Central memory CD4-positive, alpha-beta T cell (primary cell): Measurements from ENCODE around the gene TNPO2.

Experiments used
- DNase-seq: peaks from one replicate; pipeline ENCODE4 v3.0.0; 2022

The TNPO2 gene

DNA sequence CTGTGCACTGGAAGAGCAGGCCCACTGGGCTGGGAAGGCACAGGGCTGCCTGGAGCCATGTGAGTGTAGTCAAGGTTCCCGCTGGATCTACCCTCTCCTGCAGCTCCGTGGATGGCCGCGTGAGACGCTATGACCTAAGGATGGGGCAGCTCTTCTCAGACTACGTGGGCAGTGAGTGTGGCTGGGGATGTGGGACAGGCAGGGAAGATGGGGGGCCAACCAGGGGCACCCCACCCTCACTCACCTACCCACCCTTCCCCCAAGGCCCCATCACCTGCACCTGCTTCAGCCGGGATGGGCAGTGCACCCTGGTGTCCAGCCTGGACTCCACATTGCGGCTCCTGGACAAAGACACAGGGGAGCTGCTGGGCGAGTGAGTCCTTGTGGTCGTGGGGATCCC, 51.0 kb downstream of the TNPO2 start:
- no peak for DNase-seq

DNA sequence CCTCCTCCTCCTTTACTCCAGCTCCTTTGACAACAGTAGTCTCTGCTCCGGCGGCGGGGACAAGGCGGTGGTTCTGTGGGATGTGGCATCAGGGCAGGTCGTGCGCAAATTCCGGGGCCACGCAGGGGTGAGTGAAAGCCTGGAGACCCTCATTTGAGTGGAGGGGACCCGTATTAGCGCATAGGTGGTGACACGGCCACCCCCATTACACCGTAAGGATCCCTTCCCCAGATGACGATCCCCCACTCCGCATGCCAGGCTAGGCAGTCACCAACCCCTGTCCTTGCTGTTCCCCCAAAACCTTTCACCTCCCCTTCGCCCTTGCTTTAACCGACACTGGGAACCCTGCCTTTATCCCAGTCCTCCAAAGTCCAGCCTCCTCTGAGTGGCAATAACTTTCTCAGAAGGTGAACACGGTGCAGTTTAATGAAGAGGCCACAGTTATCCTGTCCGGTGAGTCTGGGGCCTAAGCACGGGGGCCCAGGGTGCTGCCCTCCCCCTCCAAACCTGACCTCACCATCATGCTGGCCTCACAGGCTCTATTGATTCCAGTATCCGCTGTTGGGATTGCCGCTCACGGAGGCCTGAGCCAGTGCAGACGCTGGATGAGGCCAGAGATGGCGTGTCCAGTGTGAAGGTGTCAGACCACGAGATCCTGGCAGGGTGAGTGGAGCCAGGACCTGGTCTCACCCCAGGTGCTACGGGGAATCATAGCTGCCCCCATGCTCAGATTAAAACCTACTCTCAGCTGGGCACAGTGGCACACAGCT, 53.4 kb downstream of the TNPO2 start:
- no peak for DNase-seq

DNA sequence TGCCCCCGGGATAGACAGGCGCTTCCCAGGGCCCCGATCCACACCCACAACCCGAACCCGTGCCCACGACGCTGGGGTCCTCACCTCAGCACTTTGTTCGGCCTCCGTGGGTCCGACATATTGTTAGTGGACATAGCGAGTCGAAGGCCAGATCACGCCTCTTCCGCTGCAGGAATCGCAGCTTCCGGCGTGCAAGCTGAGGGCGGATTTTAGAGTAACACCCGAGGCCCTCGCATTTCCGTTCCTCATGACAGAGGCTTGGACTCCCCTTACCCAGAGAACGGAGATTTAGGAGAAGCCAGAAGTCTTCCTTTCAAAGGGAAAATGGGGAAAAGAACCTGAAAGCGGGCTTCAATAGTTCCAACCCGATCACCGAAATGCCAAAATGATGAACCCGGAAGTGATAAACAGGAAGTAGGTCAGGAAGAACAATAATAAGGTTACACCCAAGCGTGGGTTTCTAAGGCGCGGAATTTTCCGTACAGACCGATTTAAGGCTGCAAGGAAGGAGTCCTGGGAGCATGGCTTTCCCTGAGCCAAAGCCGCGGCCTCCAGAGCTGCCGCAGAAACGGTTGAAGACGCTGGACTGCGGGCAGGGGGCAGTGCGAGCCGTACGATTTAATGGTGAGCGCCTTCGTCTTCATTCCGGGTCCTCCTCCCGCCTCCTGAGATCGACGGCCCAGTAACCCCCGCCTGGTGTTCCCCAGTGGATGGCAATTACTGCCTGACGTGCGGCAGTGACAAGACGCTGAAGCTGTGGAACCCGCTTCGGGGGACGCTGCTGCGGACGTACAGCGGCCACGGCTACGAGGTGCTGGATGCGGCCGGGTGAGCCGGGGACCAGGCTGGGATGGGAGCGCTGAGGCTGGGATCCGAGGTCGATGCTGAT, 54.2 kb downstream of the TNPO2 start:
- DNase-seq: peak; percentile 75

DNA sequence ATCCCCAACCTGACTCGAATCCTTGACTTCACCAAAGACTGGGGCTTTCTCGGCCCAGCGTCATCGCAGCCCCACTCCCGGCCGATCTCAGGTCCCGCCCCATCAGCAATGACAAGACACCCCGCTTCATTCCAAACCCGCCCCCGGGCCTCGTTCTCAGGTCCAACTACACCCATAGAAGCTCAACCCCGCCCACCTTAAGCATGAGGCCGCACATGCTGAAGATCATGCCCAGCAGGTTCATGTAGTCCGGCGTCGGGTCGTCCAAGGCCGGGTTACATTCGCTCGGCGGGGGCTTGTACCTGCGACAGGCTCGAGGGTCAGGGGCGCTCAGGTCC, 54.8 kb downstream of the TNPO2 start:
- peak; percentile 65 for DNase-seq

DNA sequence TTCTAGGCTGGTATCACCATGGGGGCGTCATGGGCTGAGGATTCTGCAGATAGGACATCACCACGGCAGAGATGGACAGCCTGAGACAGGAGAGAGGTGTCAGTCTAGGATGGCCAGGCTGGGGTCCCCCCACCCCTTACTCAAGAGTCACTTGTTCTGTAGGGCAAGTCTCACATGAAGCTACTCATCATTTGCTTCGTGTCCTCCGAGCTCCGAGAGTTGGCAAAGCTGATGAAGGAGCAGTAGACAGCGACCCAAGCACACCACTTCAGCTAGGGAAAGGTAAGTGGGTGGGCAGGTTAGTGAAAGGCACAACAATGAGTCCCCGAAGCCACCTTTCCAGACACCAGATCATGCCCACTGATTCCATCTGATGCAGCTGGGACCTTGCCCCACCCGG, 55.4 kb downstream of the TNPO2 start:
- no peak for DNase-seq

DNA sequence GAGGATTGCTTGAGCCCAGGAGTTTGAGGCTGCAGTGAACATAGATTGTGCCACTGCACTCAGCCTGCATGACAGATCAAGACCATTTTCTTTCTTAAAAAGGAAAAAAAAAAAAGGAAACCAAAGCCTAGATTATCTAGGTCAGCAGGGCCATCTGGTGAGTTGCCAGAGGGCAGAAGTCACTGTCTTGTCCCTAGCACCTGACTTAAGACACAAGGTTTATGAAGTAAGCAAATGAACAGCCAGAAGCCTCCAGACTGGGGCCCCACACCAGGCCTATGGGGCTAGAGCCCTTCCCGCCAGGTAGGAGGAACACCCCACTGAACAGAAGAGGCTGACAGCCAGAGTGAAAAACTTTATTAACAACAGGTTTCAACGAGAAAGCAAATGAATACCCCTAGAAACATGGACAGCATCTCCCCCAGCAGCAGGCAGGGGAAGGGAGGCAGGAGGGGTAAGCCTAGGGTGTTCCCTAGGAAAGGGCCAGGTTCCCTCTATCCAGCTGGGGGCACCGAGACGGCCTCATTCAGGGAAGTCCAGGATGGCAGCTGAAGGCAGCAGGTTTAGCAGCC, 55.9 kb downstream of the TNPO2 start:
- DNase-seq: no peak

DNA sequence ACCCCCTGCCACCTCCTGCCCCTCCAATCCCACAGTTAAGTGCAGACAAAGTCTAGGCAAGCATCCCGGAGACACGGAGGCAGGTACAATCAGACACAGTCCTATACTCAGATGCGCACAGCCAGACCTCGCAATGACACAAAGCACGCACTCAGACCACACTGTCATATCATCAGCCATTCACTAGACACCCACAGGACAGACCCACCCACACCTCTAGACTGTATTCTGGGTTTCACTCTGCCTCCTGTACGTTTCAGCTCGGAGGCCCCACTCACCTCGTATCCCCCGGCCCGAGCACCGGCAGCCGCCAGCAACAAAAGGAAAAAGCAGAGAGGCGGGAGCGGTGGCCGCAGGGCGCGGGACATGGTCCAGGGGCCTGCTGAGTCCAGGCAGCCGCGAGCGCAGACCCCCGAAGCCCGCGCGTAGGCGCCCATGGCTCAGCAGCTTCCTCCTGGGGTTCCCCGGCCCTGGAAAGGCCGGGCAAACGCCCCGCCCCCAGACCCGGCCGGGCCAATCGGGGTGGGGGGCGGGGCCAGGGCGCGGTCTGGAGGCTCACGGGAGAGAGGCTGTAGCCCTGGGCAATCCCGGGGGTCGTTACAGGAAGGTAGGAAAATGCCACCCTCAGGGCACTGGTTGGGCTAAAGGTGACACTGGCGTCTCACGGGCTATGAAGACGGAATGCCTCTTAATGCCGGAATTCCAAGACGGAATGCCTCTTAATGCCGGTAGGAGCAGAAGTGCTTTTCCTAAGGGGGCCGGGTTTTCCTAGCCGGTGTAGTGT, 57.3 kb downstream of the TNPO2 start, which contains the start of the genes MAN2B1 and WDR83:
TSS of gene MAN2B1 (minus strand) at position 478 of the 784 bp plus-strand sequence. CDS start at position 437, 41 bp downstream.
TSS of gene WDR83 (plus strand) at position 543 of the 784 bp plus-strand sequence. CDS start 2,984 bp downstream, outside the sequence.
- peak; percentile 73 for DNase-seq

DNA sequence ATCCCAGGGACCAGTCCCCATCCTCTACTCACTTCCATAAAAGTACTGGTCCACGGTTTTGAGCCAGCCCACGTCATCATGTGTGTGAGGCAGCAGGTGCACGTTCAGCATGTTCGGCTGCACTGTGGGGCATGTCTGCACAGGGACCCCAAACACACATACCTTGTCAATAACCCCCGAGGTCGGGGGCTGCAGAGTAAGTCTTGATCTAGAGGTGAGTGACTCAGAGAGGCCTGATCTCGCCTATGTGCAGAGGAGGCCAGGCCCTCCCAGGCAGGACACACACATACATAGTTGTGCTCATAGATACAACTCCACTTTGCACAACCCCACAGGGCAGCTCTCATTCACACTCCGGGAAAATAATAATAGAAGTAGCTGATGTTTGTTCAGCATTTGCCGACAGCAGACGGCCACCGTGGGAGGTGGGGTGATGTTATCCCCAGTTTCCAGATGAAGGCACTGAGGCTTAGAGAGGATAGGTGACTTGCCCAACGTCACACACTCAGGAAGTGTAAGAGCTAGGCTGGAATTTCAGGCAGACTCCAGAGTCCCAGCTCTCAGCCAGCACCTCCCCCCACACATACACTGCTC, 58.0 kb downstream of the TNPO2 start:
- no peak for DNase-seq

DNA sequence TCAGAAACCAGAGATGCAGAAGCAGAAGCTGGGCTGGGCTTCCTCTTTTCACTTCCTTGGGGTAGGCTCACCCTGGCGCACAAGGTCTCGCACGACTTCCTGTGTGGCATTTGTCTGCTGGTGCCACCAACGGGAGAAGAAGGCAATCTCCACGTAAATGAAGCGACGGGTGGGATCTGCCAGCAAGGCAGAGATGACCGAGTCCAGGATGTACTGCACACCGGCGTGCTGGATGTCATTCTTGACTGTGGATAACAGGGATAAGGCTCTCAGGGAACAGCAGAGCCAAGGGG, 58.5 kb downstream of the TNPO2 start:
- DNase-seq: peak; percentile 54

DNA sequence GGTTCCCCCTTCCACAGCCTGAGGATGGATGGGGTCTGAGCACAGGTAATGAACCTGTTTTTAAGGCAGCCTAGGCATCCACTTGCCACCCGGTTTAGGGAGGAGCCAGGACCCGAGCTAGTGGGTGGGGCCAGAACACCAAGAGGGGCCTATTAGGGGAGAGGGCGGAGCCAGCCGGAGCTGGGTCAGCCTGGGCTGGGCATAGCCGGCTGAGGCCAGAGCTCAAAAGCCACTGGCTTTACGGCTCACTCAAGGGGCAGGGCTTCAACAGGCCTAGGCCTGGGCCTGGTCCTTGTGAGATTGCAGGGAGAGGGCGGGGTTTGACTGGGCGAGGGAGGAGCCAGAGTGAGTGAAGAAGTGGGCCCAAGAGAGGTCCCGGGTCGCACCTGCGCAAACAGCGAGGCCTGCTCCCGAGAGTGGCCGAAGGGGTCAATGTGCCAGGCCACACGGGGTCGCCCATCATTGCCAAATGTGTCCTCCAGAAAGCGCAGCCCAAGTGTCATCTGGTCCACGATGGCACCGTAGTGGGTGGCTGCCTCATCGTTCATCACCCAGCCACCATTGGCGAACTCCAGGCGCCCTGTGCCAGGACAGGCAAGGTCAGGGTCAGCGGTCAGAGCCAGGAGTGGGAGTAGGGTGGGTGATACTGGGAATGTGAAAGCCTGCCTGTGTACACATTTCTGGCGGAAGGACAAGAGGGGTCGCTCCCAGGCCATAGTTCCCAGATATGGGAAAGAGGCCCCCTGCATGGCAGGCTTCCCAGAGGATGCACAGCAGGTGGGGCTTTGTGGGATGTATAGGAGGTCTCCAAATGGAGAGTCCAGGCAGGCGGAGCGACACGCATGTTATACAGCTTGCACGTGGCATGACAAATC, 59.1 kb downstream of the TNPO2 start:
- no peak for DNase-seq

DNA sequence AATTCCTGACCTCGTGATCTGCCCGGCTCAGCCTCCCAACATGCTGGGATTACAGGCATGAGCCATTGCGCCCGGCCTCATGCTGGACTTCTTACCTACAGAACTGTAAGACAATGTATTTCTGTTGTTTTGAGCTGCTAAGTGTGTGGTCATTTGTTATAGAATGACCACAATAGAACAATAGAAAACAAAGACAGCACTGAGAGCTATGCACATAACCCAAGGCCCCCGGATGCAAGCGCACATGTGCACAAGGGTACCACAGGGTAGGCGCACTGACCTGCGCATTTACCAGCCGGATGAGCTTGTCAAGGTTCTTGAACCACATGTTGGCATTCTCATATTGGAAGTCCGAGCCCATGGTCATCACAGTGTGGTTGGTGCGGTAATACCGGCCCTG, 62.8 kb downstream of the TNPO2 start:
- DNase-seq: no peak

DNA sequence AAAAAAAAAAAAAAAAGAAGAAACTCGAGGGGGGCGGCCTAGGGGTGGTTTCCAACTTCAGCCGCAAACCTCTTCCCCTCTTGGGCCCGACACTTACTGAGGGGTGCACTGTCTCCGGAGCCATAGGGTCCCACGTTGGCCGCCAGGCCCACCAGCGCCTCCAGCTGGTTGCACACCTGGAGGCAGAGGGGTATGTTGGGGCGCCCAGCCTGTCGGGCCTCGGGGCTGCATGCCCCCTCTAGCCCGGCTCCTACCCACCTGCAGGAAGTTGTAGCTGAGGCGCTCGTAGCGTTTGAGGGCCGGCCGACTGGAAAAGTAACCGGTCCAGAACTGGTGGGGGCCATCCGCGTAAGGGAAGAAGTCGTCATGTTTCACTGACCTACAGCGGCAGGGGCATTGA, 65.8 kb downstream of the TNPO2 start:
- no peak for DNase-seq

DNA sequence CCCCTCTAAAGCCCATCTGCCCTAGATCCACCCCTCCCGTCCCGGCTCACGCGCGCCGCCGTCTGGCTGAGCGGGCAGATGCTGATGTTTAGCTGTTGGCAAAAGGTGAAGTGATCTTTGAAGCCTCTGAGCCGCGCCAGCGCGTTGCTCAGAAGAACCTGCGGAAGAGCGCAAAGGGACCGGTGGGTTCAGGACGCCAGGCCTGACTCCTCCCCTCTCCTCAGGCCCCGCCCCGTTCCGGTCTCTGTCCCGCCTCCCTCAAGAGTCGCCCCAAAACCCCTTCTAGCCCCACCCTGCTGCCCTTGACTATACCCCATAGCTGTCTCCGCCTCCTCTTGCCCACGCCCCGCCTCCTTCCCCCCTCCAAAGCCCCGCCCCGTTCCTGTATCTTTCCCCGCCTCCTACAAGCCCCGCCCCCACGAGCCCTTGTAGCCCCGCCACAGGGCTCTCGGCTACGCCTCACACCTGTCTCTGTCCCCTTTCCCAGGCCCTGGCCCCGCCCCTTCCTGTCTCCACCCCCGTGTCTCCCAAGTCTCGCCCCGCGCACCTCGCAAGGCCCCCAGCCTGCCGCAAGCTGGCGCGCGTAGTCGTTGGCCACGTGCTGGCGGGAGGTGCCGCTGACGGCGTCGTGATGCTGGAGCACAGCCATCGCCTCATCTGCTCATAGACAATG, 66.7 kb downstream of the TNPO2 start:
- DNase-seq: no peak

DNA sequence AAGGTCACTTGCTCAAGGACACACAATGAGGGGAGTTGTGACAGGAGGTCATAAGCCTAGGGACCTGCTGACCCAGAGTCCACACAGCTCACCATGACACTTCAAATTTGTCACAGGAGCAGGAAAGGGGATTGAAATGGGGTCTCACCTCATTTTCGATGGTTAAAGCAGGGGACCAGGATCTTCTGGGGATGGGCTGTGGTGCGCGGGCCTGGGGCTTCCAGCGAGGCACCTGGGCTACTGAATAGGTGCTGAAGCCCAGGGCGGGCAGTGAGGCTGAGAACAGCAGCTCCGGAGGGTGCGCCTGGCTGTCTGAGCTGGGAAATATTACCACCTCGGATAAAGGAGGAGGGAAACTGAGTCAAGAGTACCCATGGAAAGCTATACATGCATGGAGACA, 68.2 kb downstream of the TNPO2 start:
- DNase-seq: no peak

DNA sequence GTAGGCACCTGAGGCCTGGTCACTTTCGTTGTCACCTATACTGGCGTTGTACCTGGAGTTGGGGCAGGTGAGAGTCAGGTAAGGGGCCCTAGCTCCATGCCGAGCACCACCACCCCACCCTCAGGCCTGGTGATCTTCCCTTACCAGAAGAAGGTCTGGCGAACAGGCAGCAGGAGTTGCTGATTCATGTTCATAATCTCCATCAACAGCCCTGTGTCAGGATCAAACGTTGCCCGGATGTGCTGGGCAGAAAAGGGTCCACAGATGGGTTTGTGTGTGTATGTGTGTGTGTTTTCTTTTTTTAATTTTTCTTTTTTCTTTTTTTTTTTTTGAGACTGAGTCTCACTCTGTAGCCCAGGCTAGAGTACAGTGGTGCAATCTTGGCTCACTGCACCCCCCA, 71.5 kb downstream of the TNPO2 start:
- DNase-seq: no peak

DNA sequence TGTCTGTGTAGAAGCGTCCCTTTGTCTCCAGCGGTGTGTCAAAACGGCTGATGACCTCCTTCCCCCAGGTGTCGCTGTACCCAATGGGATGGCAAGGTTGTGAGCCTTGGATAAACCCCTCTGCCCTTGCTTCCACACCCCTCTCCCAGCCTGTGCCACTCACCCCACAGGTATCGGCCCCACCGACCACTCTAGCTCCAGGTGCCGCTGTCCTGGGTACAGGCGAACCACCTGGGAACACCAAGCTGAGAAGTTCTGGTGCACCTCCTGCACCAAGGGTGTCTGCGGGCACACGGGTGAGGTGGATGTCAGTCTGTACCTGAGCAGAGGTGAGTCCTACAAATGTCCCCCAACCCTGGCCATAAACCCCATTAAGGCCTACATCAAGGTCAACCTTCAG, 73.8 kb downstream of the TNPO2 start:
- DNase-seq: no peak
